Activated CD4-positive, alpha-beta T cell treated with anti-CD3 and anti-CD28 coated beads, Interleukin-10, Interleukin-2, amounts not matched to agents 100 ng/mL and 50 ng/mL, durations not matched to agents 16 hours and 8 hours (primary cell): ENCODE data around the gene ARF6.
"Not testable (repeated sequence)": the region's sequence is repeated elsewhere in the genome, so short reads cannot be mapped to it uniquely, and the experiment has no call there.

Experiments
- DNase-seq: peaks from one replicate; pipeline ENCODE4 v3.0.0-alpha.2; 2020

Gene ARF6

DNA sequence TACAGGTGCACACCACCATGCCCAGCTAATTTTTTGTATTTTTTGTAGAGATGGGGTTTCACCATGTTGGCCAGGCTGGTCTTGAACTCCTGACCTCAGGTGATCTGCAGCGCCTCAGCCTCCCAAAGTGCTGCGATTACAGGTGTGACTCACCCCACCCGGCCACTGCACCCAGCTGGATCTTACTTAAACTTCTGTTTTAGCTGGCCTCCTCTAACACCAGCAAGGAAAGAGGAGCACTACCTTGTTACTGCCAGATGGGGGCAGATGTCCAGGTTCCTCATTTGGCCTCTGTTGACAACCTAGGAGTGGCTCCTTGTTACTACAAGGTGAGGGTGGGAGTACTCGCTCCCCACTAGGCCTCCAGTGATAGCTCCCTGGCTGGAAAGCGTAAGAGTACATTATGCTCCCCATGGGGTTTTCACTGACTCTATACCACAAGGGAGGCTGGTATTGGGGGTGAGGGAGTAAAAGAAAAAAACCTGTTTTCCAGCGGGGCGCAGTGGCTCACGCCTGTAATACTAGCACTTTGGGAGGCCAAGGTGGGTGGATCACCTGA, 13.2 kb upstream of the ARF6 start:
- peak; percentile 88 for DNase-seq

DNA sequence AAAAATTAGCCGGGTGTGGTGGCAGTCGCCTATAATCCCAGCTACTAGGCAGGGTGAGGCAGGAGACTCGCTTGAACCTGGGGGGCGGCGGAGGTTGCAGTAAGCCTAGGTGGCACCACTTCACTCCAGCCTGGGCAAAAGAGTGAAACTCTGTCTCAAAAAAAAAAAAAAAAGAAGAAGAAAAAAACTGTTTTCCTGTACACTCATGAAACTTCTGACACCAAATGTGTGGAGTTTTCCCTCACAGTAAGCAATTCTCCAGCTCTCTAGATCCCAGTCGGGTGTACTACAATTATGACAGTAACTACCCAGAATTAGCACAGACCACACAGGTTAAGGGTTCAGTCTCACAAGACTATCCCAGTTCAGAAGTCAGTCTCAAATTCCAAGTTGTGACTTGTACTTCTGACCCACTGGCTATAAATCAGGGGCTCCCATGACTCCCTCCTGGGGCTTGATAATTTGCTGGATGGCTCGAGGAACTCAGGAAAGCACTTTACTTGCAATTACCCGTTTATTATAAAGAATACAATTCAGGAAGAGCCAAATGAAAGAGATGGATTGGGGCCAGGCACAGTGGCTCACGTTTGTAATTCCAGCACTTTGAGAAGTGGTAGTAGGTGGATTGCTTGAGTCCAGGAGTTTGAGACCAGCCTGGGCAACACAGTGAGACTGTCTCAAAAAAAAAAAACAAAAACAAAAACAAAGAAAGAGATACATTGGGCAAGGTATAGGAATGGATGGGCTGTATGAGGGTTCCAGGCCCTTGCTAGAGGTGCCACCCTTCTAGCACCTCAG, 12.4 kb upstream of the ARF6 start:
- no peak for DNase-seq

DNA sequence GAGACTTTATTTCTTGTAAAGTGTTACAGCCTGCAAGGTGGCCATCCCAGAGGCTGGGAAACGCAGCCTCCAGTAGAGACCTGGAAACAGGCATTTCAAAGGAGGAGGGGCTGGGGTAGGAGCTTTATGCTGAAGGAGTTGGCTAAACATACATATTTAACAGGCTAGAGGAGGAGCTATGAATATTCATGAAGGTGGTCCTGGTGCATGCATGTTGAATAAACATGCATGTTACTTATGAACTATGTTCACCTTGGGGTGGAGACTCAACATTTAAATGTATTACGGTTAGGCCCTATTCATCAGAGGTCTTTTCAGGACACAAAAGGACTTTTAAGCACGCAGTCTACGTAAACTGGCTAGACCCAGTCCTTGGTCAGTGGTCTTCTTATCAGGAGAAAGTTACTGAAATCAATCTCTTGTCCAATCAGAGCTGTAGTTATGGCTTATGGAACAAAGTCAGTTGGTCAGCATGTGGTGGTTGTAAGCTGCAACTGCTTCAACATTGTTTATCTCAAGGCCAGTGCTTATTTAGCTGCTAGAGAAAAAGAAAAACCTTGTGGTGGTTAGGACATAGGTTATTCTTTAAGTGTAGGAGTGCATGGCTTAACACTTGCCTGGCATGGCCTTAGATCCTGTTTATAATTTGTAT, 11.4 kb upstream of the ARF6 start:
- no peak for DNase-seq

DNA sequence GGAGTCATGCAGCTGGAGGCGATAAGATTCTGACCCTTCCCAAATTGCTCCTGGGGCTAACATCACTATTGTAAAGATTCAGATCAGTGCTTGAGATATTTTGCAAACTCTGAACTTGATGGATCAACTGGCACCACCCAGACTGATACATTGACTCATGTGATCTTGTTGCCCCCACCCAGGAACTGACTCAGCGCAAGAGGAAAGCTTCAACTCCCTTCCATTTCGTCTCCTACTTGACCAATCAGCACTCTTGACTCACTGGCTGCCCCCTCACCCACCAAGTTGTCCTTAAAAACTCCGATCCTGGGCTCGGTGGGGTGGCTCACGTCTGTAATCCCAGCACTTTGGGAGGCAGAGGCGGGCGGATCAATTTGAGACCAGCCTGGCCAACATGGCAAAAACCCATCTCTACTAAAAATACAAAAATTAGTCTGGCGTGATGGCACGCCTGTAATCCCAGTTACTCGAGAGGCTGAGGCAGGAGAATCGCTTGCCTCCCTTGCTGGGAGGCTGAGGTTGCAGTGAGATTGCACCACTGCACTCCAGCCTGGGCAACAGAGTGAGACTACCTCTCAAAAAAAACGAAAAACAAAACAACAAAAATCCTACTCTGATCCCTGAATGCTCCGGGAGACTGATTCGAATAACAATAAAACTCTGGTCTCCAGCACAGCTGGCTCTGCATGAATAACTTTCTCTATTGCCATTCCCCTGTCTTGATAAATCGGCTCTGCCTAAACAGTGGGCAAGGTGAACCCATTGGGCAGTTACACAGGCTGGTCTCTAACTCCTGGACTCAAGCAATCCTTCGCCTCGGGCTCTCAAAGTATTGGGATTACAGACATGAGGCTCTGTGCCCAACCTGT, 9.8 kb upstream of the ARF6 start:
- no peak for DNase-seq

DNA sequence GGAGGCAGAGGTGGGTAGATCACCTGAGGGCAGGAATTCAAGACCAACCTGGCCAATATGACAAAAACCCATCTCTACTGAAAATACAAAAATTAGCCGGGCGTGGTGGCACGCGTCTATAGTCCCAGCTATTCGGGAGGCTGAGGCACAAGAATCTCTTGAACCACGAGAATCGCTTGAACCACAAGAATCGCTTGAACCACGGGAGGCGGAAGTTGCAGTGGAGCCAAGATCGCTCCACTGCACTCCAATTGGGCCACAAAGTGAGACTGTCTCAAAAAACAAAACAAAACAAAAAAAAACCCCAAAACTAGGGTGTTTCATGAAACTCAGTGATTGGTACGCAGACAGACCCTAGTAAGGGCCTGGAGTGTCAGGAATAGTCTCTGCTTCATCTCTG, 6.4 kb upstream of the ARF6 start:
- no peak for DNase-seq

DNA sequence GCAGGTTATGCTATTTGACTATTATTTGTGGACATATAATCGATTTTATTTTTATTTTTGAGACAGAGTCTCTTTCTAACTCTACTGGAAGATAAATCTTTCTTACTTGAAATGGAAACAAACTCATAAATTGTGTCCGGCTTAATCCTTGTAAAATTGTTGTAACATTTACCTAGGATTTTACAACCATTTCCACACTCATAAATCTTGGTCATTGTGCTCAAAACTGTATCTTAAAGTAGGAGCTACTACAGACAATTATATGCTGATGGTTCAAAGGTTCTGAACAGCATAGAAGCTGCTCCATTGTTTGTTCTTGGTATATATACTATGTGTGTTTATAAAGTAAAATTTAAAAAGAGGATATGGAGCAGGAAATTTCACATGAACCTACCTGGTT, 4.6 kb upstream of the ARF6 start:
- no peak for DNase-seq

DNA sequence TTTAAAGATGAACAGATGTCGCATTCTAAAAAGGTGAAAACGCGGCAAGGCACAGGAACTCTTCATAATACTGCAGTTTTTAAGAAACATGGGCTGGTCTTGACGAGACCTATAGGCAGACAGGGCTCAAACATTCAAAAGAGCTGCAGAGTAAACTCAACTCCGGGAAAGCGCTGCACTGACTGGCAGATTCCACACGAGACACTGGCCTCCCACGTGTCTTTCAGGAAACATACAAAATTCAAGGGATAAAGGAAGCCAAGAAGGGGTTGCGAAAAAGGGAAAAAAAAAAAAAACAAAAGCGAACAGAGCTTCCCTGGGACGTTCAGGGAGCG, 614 bp upstream of the ARF6 start:
- DNase-seq, result peak; percentile 73

DNA sequence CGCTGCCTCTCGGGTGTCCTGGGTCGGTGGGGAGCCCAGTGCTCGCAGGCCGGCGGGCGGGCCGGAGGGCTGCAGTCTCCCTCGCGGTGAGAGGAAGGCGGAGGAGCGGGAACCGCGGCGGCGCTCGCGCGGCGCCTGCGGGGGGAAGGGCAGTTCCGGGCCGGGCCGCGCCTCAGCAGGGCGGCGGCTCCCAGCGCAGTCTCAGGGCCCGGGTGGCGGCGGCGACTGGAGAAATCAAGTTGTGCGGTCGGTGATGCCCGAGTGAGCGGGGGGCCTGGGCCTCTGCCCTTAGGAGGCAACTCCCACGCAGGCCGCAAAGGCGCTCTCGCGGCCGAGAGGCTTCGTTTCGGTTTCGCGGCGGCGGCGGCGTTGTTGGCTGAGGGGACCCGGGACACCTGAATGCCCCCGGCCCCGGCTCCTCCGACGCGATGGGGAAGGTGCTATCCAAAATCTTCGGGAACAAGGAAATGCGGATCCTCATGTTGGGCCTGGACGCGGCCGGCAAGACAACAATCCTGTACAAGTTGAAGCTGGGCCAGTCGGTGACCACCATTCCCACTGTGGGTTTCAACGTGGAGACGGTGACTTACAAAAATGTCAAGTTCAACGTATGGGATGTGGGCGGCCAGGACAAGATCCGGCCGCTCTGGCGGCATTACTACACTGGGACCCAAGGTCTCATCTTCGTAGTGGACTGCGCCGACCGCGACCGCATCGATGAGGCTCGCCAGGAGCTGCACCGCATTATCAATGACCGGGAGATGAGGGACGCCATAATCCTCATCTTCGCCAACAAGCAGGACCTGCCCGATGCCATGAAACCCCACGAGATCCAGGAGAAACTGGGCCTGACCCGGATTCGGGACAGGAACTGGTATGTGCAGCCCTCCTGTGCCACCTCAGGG, 679 bp downstream of the ARF6 start:
- DNase-seq, result peak; percentile 81

DNA sequence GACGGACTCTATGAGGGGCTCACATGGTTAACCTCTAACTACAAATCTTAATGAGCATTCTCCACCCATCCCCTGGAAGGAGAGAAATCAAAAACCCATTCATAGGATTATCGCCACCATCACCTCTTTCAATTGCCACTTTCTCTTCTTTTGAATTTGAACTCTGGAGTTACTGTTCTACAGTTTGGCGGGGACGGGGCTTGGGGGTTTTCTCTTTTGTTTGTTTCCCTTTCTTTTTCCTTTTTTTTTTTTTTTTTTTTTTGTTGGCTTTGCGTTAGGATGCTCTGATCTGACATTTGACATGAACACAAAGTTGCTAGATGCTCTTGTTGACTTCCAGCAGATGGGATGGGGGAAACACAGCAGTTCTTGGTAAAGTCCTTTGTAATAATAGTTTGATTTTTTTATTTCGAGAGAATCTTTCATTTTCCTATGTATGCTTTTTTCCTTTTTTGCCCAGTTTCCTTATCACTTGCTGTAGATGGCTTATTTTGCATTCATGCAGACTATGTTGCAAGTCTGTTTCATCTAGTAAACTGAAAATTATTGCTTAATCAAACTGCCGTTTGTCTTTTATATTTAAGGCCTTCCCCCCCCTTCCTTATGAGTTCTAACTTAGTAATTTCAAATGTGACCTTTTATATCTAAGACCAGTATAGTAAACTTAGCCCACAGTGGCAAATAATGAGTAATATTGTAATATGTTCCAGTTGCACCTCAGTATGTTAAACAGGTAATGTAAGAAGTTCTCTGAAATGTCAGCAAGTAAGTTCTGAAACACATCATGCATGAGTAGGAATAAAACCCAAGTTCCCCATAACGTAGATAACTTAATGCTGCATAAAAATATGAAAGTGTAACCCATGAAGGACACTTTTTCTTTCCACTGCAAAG, 1.6 kb downstream of the ARF6 start:
- DNase-seq, result peak; percentile 70

DNA sequence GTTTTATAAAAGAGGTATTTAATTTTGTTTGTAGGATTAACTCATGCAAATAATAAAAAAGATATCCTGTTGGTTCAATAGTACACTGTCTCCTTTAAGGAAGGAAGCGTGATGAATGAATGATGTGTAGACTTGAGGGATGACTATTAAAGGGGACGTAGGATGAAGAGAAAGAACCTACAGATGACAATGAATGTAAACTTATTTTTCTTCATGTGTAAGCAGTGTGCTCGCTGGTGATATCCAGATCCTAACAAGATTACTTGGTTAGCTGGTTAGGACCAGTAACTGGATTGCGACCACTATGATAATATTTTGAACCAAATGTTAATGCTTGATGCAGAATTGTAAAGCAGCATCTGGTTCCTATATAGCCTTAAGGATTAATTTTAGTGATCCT, 2.6 kb downstream of the ARF6 start:
- peak; percentile 54 for DNase-seq

DNA sequence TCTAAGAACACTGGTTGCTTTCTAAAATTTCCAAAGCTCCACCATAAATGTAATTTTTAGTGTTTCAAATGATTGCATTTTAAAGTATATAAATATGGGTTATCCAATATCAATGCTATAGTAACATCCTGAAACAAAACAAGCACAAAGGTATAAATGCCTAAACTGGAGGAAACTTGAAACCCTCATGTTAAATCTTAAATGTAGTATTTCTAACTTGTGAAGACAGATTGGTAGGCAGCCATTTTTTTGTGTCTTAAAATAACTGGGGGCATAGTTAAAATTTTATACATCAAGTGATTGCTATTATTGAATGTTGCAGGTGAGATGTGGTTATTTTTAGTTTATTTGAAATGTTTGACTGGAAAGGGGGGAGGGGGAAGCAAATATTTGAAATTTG, 3.4 kb downstream of the ARF6 start:
- not testable (repeated sequence) for DNase-seq

DNA sequence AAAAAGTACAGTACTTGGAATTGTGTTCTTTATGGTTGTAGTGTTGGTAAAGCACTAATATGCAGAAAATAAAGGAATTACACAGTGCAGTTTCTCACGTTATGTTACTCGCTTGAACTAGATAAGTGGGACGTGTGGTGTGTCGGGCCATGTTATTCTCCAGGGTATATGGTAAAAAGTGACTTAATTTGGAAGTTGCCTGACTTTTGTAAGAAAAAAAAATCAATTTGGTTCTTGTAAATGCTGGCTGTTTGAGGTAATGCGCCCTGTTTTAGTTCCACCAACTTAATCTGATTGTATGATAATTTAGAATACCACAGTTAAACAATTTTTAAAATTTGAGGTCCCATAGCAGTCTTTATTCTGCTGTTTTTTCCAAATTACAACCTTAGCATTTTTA, 4.1 kb downstream of the ARF6 start:
- no peak for DNase-seq

DNA sequence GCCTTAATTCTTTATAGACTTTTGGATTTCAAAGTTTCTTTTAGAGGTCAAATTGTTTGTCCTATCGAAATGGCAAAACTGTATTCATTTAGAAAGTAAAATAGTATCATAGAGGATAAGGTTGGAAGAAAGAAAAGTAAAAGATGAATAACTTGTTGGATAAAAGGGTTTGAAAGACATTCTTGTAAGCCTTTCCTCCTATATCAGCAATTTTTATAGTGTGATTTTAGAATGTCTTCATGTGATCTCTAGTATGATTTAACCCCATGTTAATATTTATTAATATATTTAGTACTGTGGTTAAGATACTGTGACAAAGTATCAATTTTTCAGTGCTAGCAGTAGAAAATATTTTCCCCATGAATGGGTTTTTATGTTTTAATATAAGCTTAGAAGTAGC, 4.5 kb downstream of the ARF6 start:
- DNase-seq, result no peak

DNA sequence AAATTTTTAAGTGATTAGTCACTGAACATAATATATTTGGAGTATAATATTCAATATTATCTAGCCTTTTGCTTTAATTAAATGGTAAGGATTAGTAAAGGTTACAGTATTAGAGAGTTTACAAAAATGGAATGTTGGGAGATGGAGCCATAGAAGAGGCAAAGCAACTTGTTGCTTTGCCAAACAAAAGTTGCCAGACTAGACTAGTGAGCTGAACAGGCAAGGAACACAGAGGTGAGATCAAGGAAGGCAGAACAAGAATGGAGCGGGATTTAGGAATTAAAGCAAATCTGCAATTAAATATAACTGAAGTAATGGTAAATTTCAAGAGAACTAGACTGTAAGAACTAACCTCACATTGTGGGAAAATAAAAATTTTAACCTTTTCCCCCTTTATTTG, 5.1 kb downstream of the ARF6 start:
- no peak for DNase-seq

DNA sequence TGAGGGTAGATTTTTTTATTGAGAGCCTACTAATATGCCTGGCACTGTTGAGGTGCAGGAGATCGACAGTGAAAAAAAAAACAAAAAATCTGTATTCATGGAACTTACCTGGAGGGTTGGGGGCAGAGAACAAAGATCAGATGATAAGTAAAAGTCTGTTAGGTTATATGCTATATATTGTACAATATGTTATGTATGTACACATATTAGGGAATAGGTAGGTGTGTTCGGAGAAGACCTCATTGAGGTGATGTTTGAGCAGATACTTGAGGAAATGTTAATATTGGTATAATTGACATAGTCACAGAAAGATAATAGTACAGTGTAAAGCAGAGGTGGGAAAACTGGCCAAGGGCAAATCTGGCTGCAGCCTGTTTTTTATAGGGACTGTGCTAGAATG, 5.6 kb downstream of the ARF6 start:
- no peak for DNase-seq

DNA sequence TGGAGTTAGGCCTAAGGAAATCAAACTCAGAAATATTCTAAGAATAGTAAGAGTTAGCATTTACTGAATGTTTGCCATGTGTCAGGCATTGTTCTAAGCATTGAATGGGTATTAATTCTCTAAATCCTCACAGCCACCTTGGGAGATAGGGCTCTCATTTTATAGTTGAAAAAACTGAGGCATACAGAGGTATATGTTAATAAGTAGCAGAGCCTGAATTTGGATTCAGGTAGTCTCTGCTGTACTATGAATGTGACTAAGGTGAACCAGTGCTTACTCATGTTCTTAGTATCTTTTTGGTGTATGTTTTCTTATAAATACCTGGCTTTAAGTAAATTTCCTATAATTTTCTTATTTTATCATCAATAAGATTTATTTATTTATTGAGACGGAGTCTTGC, 8.1 kb downstream of the ARF6 start:
- no peak for DNase-seq

DNA sequence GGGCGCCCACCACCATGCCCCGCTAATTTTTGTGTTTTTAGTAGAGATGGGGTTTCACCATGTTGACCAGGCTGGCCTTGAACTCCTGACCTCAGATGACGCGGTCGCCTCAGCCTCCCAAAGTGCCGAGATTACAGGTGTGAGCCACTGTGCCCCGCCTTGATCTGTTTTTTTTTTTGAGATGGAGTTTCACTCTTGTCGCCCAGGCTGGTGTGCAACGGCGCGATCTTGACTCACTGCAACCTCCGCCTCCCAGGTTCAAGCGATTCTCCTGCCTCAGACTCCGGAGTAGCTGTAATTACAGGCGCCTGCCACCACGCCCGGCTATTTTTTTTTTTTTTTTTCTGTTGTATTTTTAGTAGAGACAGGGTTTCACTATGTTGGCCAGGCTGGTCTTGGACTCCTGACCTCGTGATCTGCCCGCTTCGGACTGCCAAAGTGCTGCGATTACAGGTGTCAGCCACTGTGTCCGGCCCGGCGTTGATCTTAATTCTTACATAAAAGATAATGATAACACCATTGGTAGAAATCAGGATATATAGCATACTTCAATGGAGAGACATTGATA, 9.9 kb downstream of the ARF6 start:
- DNase-seq, result not testable (repeated sequence)

DNA sequence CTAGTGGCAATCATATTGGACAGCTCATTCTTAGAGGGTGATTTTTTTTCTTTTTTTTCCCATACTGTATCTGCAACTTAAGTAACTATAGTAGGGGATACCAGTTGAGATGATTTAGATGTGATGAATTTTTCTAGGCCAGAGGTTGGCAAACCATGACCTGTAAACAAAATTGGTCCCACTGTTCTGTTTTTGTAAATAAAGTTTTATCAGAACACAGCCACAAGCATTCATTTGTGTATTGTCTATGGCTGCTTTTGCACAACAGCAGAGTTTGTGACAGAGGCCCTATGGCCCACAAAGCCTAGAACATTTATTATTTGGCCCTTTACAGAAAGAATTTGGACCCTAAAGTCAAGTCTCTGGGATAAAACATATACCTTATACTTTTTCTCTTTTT, 11.4 kb downstream of the ARF6 start:
- no peak for DNase-seq

DNA sequence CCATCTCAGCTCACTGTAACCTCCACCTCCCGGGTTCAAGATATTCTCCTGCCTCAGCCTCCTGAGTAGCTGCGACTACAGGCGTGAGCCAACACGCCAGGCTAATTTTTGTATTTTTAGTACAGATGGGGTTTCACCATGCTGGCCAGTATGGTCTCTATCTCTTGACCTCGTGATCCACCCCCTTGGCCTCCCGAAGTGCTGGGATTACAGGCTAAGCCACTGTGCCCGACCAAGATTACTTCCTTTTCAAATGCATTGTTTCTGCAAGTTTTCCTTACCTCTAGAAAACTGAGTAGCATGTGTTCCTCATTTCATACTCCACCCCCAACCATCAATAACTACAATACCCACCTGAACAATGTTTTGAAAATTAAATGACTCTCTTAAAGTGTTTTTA, 13.1 kb downstream of the ARF6 start:
- no peak for DNase-seq

DNA sequence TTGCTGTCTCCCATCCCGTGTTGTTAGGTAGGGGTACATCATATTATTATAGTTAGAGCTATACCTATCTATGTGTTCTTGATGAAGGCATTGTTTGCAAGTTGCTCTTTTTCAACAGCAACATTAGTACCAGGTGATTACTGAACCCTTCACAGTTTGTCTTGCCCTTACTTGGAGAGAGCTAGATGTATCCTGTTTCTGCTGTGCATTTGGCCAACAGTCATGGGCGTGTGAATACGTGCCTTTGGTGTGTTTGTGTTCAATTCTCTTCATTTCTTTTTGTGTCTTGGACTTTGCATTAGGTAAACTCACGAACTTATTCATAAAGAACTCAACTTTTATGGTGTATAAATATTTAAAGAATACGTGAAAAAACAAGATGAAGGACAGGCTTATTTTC, 14.3 kb downstream of the ARF6 start:
- DNase-seq, result no peak

DNA sequence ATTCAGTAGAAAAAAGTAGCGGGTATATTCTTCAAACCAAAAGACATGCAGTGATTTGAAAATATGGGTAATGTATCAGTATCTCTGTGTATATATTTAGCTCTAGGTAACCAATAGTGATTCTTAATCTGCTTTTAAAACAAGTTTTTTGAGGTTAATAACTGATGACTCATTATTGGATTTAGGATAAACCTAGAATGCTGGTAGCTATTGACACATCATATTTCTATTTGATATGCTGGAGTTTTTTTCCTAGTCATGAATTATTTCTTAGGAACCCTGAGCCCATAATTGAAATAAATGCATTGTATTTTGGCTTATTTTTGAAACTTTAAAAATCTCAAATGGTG, 15.5 kb downstream of the ARF6 start:
- no peak for DNase-seq
